Body of pancreas (tissue), 4 donors: ENCODE data around the gene PARP3.

ENCODE experiments used
- CTCF ChIP-seq, 7 experiments: fragments of 450-650 bp in 4 of 7; fragments of 200-600 bp in 3 of 7; sonication (generic) in 3 of 7; IDR thresholded peaks; one replicate each; pipeline ENCODE4 v1.5.1; 2016 to 2019; ENCODE audit warnings: antibody characterized with exemption in 7 of 7
- POLR2A ChIP-seq, 3 donors: fragments of 450-650 bp; IDR thresholded peaks; one replicate each; pipeline ENCODE4 v1.6.1; 2016; ENCODE audit warnings: antibody characterized with exemption in 3 of 3, mild to moderate bottlenecking in 2 of 3

DNA sequence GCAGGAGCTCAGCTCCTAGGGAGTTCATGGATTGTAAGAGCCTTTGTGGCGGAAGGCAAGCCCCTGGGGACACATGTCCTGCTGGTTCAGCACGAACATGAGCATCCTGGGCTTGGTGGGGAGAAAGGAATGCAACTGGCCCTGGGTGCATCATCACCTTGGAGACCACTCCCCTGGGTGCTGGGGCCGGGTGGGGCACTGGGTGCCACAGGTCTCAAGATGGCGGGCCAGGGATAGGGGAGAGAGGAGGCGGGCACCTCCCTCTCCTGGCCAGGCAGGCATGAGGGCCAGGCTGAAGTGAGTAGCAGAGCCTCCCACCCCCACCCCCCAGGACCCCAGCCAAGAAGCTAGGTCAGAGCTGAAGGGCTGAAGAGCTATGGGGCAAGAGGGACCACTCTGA lies 24.3 kb downstream of the PARP3 start:
- TF ChIP-seq CTCF (IDR thresholded peaks at IDR 0.05): no peak
- TF ChIP-seq POLR2A (IDR thresholded peaks at IDR 0.05): no peak
